B cell (primary cell): Measurements from ENCODE around the gene KRTAP2-2.

Experiments used
- EZH2 ChIP-seq: IDR thresholded peaks from 2 replicates; pipeline ENCODE4 v1.6.1; 2012; ENCODE audit warnings: borderline replicate concordance, low read depth, mild to moderate bottlenecking, moderate library complexity, low read length; ENCODE audit not compliant: insufficient read depth, poor library complexity, severe bottlenecking
- TF ChIP-seq, protein P1 (sequence below): fragments of 200-600 bp; IDR thresholded peaks from one replicate; pipeline ENCODE4 v1.8.0; 2022; ENCODE audit warnings: antibody characterized with exemption, mild to moderate bottlenecking

DNA sequence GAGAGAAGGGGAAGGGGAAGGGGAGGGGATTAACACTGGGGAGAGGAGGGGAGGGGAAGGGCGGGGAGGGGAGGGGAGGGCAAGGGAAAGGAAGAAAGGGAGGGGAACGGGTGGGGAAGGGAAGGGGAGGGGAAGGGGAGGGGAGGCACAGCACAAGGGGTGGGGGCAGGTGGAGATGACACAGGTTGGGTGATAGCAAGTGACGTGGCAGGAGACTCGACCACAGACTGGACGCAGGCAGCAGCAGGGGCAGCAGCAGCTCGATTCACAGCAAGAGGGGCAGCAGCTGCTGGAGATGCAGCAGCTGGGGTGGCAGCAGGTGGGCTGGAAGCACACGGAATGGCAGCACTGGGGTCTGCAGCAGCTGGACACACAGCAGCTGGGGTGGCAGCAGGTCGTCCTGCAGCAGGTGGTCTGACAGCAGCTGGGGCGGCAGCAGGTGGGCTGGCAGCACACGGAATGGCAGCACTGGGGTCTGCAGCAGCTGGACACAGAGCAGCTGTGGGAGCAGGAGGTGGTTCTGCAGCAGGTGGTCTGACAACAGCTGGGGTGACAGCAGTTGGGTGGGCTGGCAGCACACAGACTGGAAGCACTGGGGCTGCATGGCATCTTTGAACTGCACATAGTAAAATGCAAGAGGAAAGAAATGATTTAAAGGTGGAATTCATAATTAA is 46.7 kb upstream of the KRTAP2-2 start, which contains the start of gene KRTAP4-16:
- TF ChIP-seq, protein P1, sequence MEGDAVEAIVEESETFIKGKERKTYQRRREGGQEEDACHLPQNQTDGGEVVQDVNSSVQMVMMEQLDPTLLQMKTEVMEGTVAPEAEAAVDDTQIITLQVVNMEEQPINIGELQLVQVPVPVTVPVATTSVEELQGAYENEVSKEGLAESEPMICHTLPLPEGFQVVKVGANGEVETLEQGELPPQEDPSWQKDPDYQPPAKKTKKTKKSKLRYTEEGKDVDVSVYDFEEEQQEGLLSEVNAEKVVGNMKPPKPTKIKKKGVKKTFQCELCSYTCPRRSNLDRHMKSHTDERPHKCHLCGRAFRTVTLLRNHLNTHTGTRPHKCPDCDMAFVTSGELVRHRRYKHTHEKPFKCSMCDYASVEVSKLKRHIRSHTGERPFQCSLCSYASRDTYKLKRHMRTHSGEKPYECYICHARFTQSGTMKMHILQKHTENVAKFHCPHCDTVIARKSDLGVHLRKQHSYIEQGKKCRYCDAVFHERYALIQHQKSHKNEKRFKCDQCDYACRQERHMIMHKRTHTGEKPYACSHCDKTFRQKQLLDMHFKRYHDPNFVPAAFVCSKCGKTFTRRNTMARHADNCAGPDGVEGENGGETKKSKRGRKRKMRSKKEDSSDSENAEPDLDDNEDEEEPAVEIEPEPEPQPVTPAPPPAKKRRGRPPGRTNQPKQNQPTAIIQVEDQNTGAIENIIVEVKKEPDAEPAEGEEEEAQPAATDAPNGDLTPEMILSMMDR = no peak
- TF ChIP-seq EZH2 = no peak
